HEK293 (cell line): Measurements from ENCODE around the gene MRPS31.

Experiments
- CTCF ChIA-PET: fragments of 350-600 bp; formaldehyde crosslinking; extraction: SDS; loops from one replicate; lab custom pipeline; 2021; ENCODE audit warnings: antibody characterized with exemption; lab: Yijun Ruan, JAX
- POLR2A ChIA-PET: fragments of 300-600 bp; formaldehyde crosslinking; extraction: SDS; loops from one replicate; lab custom pipeline; 2020; ENCODE audit warnings: antibody characterized with exemption, inconsistent platforms; lab: Yijun Ruan, JAX
- H3K27ac ChIP-seq: fragments of 200-500 bp; sonication (Bioruptor generic); 2 replicates; pipeline ENCODE4 v1.5.1; 2014; ENCODE audit warnings: low read depth, low read length, control low read depth, inconsistent platforms; ENCODE audit errors: extremely low read depth
- H3K36me3 ChIP-seq, 2 experiments: fragments of 200-500 bp in 1 of 2; sonication (Bioruptor generic) in 1 of 2; 1 replicate in 1 of 2; 2 replicates in 1 of 2; pipeline ENCODE4 v1.5.1; 2014 to 2017; ENCODE audit warnings: inconsistent platforms in 2 of 2, low read length in 2 of 2; ENCODE audit not compliant: control insufficient read depth in 2 of 2, insufficient read depth in 1 of 2
- H3K4me1 ChIP-seq: fragments of 200-500 bp; sonication (Bioruptor generic); 2 replicates; pipeline ENCODE4 v1.5.1; 2014; ENCODE audit warnings: mild to moderate bottlenecking, low read length, inconsistent platforms; ENCODE audit not compliant: control insufficient read depth, insufficient read depth
- H3K4me3 ChIP-seq: 2 replicates; pipeline ENCODE4 v1.5.1; 2011; ENCODE audit warnings: low read depth, mild to moderate bottlenecking, control low read depth, low read length, moderate library complexity
- H3K9me3 ChIP-seq: fragments of 200-500 bp; sonication (Bioruptor generic); 2 replicates; pipeline ENCODE4 v1.5.1; 2014; ENCODE audit warnings: low read depth, low read length, inconsistent platforms; ENCODE audit not compliant: control insufficient read depth, insufficient read depth
- KLF10 ChIP-seq: fragments of 450-650 bp; IDR thresholded peaks from 2 replicates; pipeline ENCODE4 v1.5.1; 2018; ENCODE audit warnings: missing biosample characterization, mild to moderate bottlenecking, missing genetic modification characterization
- REPIN1 ChIP-seq: fragments of 450-650 bp; formaldehyde crosslinking; IDR thresholded peaks from 2 replicates; pipeline ENCODE4 v1.5.1; 2017; ENCODE audit warnings: missing biosample characterization, missing genetic modification characterization, low read depth
- SALL2 ChIP-seq: fragments of 450-650 bp; formaldehyde crosslinking; IDR thresholded peaks from 2 replicates; pipeline ENCODE4 v1.5.0; 2017; ENCODE audit warnings: missing biosample characterization, mild to moderate bottlenecking, missing genetic modification characterization, borderline replicate concordance
- ZBTB21 ChIP-seq: fragments of 450-650 bp; formaldehyde crosslinking; IDR thresholded peaks from 2 replicates; pipeline ENCODE4 v1.5.1; 2017; ENCODE audit warnings: missing biosample characterization, missing genetic modification characterization
- ZBTB49 ChIP-seq: fragments of 450-650 bp; formaldehyde crosslinking; IDR thresholded peaks from 2 replicates; pipeline ENCODE4 v1.5.1; 2016; ENCODE audit warnings: missing biosample characterization, missing genetic modification characterization, low read depth
- ZFP37 ChIP-seq: fragments of 450-650 bp; formaldehyde crosslinking; IDR thresholded peaks from 2 replicates; pipeline ENCODE4 v1.5.1; 2016; ENCODE audit warnings: missing biosample characterization, missing genetic modification characterization
- ZFP69B ChIP-seq: fragments of 450-650 bp; formaldehyde crosslinking; IDR thresholded peaks from 2 replicates; pipeline ENCODE4 v1.5.1; 2016; ENCODE audit warnings: missing biosample characterization, missing genetic modification characterization
- ZNF19 ChIP-seq: fragments of 450-650 bp; formaldehyde crosslinking; IDR thresholded peaks from 2 replicates; pipeline ENCODE4; 2016; ENCODE audit warnings: missing biosample characterization, missing genetic modification characterization, low read depth
- ZNF211 ChIP-seq: fragments of 450-650 bp; formaldehyde crosslinking; IDR thresholded peaks from 2 replicates; pipeline ENCODE4 v1.5.1; 2016; ENCODE audit warnings: low read depth, missing biosample characterization, missing genetic modification characterization
- ZNF223 ChIP-seq: fragments of 450-650 bp; formaldehyde crosslinking; IDR thresholded peaks from 2 replicates; pipeline ENCODE4 v1.5.1; 2016; ENCODE audit warnings: missing biosample characterization, missing genetic modification characterization
- ZNF473 ChIP-seq: fragments of 450-650 bp; formaldehyde crosslinking; IDR thresholded peaks from 2 replicates; pipeline ENCODE4 v1.5.1; 2017; ENCODE audit warnings: missing biosample characterization, missing genetic modification characterization
- ZNF548 ChIP-seq: fragments of 450-650 bp; formaldehyde crosslinking; IDR thresholded peaks from 2 replicates; pipeline ENCODE4 v1.5.1; 2016; ENCODE audit warnings: missing biosample characterization, missing genetic modification characterization
- ZNF600 ChIP-seq: fragments of 450-650 bp; formaldehyde crosslinking; IDR thresholded peaks from 2 replicates; pipeline ENCODE4 v1.5.1; 2016; ENCODE audit warnings: missing biosample characterization, missing genetic modification characterization
- ZNF670 ChIP-seq: fragments of 450-650 bp; formaldehyde crosslinking; IDR thresholded peaks from 2 replicates; pipeline ENCODE4 v1.5.1; 2016; ENCODE audit warnings: missing biosample characterization, missing genetic modification characterization, low read depth
- ZNF677 ChIP-seq: fragments of 450-650 bp; IDR thresholded peaks from 2 replicates; pipeline ENCODE4 v1.5.0; 2018; ENCODE audit warnings: missing biosample characterization, mild to moderate bottlenecking, missing genetic modification characterization, moderate library complexity
- ZNF76 ChIP-seq: fragments of 450-650 bp; formaldehyde crosslinking; IDR thresholded peaks from 2 replicates; pipeline ENCODE4; 2016; ENCODE audit warnings: low read depth, missing biosample characterization, missing genetic modification characterization, borderline replicate concordance
- ZSCAN4 ChIP-seq: fragments of 450-650 bp; formaldehyde crosslinking; IDR thresholded peaks from 2 replicates; pipeline ENCODE4 v1.5.1; 2017; ENCODE audit warnings: missing biosample characterization, missing genetic modification characterization
- TF ChIP-seq, protein P1 (sequence below): fragments of 450-650 bp; formaldehyde crosslinking; IDR thresholded peaks from 2 replicates; pipeline ENCODE4 v1.5.1; 2016; ENCODE audit warnings: missing biosample characterization, missing genetic modification characterization
- TF ChIP-seq, protein P2 (sequence below): fragments of 450-650 bp; formaldehyde crosslinking; IDR thresholded peaks from 2 replicates; pipeline ENCODE4 v1.5.1; 2016; ENCODE audit warnings: missing biosample characterization, missing genetic modification characterization, borderline replicate concordance

The MRPS31 gene

GRCh38 chr13:40819797-40820315 is 48.9 kb upstream of the MRPS31 start:
- TF ChIP-seq SALL2 (tag by site-specific recombination) (no peak), ZNF473 (no peak)
- ChIA-PET POLR2A (no interaction called here), CTCF (no interaction called here)

DNA sequence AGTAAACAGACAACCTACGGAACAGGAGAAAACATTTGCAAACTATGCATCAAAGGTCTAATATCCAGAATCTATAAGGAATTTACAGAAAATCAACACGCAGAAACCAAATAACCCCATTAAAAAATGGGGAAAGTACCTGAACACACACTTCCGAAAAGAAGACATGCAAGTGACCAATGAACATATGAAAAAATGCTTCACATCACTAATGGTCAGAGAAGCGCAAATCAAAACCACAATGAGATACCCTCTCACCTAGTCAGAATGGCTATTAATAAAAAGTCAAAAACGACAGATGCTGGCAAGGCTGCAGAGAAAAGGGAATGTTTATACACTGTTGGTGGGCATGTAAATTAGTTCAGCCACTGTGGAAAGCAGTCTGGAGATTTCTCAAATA is 47.9 kb upstream of the MRPS31 start:
- Histone ChIP-seq H3K4me1 (no peaks in the 10 kb centered on the region), H3K4me3 (no peak overlapping the region), H3K9me3 (no peaks in the 10 kb centered on the region)
- CTCF ChIA-PET: no interaction called here
- TF ChIP-seq ZNF677 (tag by site-specific recombination) (no peak), ZNF211 (tag by site-specific recombination) (no peak), ZNF473 (no peak), ZFP69B (tag by site-specific recombination) (no peak), ZNF19 (tag by site-specific recombination) (no peak), ZFP37 (no peak), KLF10 (tag by site-specific recombination) (no peak), ZNF600 (no peak), ZNF548 (tag by site-specific recombination) (no peak), ZBTB21 (tag by site-specific recombination) (no peak), ZNF76 (no peak), REPIN1 (tag by site-specific recombination) (no peak), ZBTB49 (tag by site-specific recombination) (no peak), ZNF670 (tag by site-specific recombination) (no peak), ZNF223 (tag by site-specific recombination) (no peak), ZSCAN4 (no peak)
- TF ChIP-seq, protein P1, sequence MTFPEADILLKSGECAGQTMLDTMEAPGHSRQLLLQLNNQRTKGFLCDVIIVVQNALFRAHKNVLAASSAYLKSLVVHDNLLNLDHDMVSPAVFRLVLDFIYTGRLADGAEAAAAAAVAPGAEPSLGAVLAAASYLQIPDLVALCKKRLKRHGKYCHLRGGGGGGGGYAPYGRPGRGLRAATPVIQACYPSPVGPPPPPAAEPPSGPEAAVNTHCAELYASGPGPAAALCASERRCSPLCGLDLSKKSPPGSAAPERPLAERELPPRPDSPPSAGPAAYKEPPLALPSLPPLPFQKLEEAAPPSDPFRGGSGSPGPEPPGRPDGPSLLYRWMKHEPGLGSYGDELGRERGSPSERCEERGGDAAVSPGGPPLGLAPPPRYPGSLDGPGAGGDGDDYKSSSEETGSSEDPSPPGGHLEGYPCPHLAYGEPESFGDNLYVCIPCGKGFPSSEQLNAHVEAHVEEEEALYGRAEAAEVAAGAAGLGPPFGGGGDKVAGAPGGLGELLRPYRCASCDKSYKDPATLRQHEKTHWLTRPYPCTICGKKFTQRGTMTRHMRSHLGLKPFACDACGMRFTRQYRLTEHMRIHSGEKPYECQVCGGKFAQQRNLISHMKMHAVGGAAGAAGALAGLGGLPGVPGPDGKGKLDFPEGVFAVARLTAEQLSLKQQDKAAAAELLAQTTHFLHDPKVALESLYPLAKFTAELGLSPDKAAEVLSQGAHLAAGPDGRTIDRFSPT: no peak
- TF ChIP-seq, protein P2, sequence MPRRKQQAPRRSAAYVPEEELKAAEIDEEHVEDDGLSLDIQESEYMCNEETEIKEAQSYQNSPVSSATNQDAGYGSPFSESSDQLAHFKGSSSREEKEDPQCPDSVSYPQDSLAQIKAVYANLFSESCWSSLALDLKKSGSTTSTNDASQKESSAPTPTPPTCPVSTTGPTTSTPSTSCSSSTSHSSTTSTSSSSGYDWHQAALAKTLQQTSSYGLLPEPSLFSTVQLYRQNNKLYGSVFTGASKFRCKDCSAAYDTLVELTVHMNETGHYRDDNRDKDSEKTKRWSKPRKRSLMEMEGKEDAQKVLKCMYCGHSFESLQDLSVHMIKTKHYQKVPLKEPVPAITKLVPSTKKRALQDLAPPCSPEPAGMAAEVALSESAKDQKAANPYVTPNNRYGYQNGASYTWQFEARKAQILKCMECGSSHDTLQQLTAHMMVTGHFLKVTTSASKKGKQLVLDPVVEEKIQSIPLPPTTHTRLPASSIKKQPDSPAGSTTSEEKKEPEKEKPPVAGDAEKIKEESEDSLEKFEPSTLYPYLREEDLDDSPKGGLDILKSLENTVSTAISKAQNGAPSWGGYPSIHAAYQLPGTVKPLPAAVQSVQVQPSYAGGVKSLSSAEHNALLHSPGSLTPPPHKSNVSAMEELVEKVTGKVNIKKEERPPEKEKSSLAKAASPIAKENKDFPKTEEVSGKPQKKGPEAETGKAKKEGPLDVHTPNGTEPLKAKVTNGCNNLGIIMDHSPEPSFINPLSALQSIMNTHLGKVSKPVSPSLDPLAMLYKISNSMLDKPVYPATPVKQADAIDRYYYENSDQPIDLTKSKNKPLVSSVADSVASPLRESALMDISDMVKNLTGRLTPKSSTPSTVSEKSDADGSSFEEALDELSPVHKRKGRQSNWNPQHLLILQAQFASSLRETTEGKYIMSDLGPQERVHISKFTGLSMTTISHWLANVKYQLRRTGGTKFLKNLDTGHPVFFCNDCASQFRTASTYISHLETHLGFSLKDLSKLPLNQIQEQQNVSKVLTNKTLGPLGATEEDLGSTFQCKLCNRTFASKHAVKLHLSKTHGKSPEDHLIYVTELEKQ (tag by site-specific recombination): no peak
- TF ChIP-seq, all 188 proteins: peak for 0
- Histone ChIP-seq H3K36me3 (no peaks in the 10 kb centered on the region), H3K27ac (no peak overlapping the region)
- POLR2A ChIA-PET: no interaction called here

More at GRCh38 chr13:40819797-40820315, 48.9 kb upstream of the MRPS31 start:
- Histone ChIP-seq H3K9me3 (no peaks in the 10 kb centered on the region), H3K4me1 (no peaks in the 10 kb centered on the region), H3K36me3 (no peaks in the 10 kb centered on the region), H3K27ac (no peak overlapping the region), H3K4me3 (no peak overlapping the region)
